GM19240 (cell line): ENCODE results near the gene RYR2.

ENCODE experiments used
- DNase-seq: peaks from one replicate; pipeline ENCODE4 v3.0.0; 2011; ENCODE audit warnings: low spot score; ENCODE audit not compliant: insufficient read length

Gene RYR2

DNA sequence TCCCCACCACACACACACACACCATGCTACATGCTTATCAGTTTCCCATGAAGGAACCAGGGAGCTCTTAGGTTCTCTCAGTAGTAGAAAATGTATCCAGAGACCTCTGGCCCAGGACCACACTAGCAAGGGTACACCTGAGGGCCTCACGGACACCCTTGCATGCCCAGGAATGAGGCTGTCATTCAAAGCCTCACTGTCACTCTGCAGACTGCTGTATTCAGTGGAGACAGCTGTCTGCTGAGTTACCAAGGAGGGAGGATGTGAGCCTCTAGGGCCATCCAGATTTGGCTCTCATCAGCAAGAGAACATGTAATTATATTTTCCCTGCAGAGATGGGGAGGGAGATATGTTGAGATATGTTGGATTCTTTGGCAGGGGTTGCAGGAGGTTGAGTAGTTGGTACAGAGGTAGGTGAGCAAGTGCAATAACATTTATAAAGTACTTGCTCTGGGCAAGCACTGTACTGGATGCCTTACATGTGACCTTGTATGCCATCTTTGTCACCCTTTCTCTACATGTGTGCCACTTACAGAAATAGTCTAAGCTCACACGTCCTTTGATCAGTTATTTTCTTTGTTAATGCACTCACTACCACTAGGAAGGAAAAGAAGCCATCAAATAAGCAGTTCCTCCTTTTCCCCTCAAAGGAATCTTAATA lies 598.2 kb downstream of the RYR2 start:
- DNase-seq = no peak

DNA sequence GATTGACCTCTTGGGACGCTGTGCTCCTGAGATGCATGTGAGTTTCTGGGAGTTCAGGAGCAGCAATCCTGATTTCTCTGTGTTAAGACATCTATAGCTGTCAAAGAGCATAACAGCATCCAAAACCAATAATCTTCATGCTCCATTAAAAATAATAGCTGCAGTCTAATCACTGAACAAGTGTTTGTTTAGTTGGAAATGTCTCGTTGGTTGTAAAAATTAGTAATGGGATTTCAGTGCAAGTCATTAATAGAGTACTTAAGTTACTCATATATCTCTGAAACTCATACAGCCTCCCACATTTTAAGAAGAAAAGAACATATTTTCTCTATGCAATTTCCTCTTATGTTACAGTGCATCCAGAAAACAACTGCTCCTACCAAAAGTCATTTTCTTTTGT lies 599.0 kb downstream of the RYR2 start:
- DNase-seq = no peak

DNA sequence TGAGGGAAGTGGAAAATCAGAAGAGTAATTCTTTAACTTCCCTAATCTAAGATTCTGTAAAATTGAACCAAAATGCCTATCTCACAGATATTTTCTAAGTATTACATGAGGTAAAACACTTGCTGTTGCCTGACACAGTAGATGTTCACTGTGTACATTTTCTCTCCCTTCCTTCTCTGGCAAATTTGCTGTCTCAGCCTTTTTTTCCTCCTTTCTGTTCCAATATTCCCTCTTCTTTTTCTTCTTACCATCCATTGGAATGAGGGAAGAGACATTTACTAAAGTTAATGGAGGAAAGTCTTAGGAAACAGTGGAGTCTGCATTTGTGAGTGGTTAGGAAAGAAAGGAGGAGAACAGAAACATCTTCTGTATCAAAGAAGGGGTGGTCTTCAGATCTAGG lies 608.8 kb downstream of the RYR2 start:
- no peak for DNase-seq

DNA sequence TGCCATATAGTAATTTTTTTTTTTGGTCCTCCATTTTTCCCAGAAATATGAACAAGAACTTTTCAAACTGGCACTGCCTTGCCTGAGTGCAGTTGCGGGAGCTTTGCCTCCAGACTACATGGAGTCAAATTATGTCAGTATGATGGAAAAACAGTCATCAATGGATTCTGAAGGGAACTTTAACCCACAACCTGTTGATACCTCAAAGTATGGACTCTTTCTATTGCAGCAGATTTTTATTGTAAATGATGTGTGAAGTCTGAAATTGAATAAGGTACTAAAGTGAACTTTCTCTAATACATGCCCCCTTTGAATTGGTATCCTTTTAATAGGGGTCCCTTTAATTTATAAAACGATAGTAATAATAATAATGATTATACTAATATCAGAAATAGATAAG lies 613.8 kb downstream of the RYR2 start:
- DNase-seq = no peak

DNA sequence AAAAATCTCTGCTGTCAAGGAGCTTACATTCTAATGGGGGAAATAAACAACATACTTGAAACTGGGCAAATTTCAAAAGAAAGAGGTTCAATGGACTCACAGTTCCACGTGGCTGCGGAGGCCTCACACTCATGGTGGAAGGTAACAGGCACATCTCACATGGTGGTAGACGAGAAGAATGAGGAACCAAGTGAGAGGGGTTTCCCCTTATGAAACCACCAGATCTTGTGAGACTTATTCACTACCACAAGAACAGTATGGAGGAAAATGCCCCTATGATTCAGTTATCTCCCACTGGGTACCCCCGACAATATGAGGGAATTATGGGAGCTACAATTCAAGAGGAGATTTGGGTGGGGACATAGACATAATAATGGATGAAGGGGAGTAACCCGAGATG lies 622.4 kb downstream of the RYR2 start:
- no peak for DNase-seq

DNA sequence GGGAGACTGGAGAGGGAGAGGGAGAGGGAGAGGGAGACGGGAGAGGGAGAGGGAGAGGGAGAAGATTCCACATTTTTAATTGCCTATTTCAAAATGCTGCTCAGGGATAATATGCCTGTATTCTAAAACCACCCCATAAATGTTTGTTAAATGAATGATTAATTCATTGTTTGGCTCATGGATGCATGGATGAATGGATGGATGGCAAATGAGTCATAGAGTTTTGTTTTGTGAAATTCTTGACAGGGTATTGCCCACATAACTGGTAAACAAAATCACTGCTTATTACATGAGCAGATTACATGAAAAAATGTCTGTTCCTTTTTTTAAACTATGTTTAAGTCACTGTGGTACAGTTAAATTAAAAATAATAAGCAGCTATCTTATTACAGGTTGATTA lies 628.3 kb downstream of the RYR2 start:
- DNase-seq = no peak

DNA sequence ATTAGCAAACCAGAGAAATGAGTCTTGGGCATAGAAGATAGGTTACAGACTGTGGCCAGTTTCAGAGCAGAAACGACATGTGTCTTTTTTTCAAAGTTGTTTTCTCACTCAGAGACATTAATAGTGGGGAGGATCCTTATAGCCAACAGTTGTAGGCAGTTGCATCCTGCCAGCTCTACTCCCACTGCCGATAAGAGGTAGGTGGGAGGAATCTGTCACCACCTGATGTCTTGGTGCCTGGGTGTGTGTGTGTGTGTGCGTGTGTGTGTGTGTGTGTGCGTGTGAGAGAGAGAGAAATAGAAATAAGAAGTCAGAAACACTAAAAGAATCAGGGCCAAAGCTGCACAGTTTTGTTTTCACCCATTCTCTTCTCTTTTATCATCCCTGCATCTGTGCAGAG lies 629.3 kb downstream of the RYR2 start:
- no peak for DNase-seq

DNA sequence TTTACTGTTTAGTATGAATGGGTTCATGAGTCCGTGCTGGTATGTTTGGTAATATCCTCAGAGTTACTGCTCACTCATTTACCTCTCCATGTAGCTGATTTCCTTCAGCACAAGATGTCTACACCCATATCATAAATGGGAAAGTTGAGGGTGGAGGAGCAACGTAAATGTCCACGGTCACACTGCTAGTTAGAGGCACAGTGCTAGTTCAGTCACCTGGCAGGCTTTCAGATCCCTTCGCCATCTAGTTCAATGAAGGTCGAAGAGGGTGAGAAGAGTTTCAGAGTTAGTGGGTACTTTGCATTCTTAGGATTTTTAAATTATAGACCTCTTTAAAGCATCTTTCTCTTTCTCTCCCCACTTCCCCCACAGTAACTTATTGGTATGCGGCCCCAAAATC lies 630.0 kb downstream of the RYR2 start:
- DNase-seq = no peak

DNA sequence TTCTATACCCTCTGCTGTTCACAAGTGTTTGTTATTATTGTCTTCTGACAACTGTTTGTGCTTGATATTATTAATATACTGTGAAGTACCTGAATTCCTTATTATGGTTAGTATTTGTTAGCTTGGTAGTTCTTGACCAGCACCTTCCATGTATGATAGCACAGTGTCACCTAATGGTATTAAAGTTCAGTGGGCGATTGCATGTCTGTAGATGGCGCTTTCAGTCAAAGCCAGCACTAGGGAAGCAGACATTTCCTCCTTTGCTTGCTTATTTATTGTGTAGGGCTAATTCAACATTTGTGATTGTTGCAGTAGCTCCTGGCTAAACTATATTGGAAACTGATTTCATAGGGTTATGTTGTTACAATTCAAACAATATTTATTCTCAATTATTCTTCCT lies 630.8 kb downstream of the RYR2 start:
- no peak for DNase-seq

DNA sequence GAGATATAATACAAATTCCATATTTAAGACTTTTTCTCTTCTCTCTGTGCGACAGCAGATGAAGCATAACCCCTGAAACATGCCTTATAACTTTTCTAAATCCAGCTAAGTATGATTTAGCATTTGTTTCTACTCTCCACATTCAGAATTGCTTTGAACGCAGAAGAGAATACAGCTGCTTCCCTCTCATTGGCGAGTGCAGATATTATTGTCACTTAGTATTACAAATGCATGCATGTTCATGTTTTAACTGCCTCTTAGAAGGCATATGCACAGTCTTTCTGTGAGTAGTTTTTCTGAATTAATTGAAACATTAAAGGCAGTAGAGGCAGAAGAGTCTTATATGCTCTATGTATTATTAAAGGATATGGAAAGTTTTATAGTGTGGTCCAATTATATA lies 631.6 kb downstream of the RYR2 start:
- DNase-seq = no peak

DNA sequence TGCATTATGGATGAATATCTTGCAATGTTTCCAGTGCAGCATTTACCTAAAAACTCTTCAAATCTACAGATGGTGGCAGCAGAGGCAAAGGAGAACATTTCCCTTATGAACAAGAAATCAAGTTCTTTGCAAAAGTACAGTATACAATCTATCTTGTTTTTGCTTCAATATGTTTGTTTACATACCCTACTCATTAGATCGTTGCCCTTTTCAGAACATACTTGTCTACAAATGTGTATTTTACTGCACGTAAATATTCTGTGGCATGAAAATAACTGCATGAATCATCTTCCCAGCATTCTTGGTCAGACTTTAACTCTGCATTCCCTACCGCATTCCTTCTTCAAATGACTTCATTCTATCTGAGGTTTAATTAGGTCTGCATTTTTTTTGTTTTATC lies 636.0 kb downstream of the RYR2 start:
- no peak for DNase-seq

DNA sequence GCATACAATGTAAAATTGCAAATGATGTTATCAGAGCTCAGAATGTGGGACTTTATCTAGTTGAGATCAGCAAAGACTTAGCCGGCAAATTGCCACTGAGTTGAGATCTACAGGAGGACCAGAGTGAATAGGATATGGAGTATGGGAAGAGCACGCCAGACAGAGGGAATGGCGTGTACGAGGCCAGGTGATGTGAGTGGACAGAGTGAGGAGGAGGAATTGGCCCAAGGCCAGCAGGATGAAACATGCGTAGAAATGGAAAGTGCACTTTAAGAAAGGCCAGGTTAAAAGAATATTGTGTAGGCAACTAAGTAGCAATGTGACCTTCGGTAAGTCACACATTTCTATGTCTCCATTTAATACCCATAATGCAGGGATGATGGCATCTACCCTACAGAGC lies 637.7 kb downstream of the RYR2 start:
- DNase-seq = no peak

DNA sequence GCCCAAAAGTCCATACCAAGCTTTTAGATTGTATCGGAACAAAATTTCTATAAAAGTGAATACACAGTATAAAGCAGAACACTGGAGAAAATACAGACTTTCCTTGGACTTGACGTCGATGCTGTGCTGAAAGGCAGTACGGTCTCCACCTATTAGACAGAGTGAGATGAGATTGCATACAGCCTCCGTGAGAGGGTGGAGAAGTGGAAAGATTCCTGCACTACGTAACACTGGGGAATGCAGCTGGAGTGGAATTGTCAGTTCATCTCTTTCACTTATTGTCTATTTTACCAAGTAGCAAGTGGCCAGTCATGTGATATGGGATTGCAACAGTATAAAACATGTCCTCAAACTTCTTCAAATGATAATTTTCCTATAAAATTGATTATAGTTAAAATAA lies 639.2 kb downstream of the RYR2 start:
- DNase-seq = no peak

DNA sequence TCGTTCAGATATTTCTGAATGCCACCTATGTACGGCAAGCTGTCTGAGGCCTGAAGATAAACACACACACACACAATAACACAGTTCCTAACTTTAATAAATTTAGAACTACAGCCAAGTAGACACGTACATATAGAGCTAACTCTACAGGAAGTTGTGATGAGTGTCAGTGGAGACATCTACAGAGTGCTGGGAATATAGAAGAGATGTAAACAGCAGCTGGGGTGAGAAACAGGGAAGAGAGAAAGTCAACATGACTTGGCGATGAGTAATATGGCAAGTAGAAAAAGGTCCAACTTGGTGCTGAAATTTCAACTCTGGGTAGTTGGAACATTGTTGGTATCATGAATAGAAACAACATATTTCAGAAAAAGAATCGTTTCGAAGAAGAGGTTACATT lies 642.3 kb downstream of the RYR2 start:
- DNase-seq = no peak

DNA sequence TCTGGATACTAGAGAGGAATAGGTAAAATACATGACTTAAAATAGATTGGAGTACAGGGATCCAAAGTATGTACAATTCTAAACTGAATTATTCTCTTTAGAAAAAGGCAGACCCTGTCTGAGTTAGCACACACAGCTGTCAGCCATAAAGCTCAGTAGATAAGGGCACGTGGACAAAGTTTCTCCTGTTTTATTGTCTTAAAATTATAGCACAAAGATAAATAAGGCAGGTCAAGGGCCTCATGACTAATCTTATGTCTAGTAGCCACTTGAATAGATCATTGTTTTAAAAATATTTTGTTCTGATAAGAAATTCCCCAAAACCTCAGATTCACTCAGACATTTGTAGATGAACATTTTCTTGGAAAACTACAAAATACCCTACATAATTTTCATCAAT lies 643.6 kb downstream of the RYR2 start:
- DNase-seq = no peak

DNA sequence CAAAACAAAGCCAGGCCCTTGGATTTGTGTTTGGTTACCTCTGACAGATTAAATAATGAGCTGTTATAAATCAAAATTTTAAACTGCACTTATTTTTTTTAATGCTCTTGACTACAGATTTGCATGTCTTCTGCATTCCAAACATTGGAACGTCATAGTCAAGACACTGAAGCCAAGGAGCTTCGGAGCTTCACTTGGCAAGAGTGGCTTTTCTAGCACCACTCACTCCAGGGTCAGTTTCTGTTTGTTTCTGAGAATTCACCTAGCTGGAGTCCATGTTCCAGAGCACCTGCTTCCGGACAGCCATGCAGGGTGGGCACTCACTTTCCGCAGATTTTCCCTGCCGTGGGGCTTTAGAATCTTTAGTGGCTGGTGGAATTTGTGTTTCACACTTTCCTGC lies 645.8 kb downstream of the RYR2 start:
- no peak for DNase-seq

DNA sequence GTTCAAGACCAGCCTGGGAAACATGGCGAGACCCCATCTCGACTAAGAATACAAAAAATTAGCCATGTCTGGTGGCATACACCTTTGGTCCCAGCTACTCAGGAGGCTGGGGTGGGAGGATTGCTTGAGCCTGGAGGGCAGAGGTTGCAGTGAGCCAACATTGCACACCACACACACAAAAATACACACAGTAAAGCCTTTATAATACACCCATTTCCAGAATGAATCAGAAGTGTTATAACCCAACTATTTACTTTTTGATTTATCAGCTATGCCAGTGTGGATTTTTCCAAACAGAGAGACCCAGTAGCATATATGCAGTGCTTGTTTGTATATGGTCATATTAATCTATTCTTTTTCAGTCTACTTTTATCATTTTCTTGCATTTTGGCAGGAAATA lies 648.7 kb downstream of the RYR2 start:
- no peak for DNase-seq

DNA sequence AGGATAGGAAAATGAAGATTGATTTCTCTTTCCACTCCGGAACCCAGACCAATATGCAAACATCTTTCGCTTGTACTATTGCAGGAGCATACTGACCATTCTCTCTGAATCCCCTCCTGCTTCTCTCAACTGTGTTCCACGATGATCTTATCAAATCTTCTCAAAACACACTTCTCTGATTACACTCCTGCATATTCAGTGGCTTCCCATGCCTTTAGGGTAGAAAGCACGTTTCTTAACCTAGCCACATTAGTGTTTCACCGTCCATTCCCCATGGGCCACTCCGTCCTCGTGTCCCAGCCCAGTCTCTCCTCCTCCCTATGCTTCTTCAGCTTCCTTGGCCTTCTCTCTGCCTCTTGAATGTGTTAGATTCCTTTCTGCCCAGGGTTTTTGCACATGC lies 650.3 kb downstream of the RYR2 start:
- no peak for DNase-seq

DNA sequence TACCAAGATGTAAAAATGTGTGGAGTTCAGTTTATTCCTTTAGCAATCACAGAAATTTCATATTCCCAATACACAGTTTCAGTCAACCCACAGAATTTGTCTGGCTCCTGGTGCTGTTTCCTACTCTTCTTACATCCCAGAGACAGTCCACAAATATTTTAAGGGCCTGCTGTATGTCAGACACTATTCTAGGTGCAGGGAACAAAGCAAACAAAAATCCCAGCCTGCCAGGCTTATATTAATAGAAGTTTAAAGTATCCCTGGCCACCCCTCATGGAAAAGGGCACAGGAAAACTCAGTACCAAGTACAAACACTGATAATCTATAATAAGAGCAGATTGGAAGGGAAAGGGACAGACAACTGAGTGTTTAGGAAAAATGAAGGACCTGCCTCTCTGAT lies 653.9 kb downstream of the RYR2 start:
- DNase-seq = no peak

DNA sequence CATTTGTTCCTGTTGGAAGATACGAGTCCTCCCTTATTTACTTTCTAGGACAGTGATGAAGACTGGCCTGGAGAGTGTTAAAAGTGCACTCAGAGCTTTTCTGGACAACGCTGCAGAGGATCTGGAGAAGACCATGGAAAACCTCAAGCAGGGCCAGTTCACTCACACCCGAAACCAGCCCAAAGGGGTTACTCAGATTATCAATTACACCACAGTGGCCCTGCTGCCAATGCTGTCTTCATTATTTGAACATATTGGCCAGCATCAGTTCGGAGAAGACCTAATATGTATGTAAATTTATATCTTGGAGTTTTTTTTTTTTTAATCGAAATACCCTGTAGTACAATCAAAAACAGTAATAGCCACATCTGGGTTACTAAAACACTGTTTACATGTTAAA lies 658.2 kb downstream of the RYR2 start:
- DNase-seq = no peak

DNA sequence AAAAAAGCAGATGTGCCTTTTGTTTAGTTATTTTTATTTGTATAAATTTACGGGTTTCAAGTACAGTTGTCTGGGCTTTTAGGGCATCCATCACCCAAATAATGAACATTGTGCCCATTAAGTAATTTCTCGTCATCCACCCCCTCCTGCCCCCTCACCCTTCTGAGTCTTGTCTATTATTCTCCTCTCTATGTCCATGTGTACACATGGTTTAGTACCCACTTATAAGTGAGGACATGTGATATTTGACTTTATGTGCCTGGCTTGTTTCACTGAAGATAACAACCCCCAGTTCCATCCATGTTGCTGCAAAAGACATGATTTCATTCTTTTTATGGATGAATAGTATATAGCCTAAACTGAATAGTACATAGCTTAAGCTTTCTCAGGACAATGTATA lies 659.5 kb downstream of the RYR2 start:
- no peak for DNase-seq

DNA sequence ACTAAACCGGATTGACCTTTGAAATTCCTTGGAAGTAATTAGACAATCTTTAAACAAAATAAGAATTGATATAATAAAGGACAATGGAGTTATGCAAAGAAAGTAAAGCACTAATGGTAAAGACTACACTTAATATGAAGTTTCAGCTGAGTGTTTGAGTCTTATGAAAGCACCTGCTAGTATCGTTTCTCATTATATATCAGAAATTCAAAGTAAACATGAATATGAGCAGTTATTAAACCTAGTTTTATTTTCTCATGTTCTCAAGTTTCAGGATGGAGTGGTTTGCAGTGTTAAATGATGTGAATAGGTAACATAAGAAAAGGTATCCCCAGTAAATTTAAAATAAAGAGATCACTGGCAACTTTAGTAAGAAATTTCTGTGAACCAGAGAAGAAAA lies 660.2 kb downstream of the RYR2 start:
- DNase-seq = no peak

DNA sequence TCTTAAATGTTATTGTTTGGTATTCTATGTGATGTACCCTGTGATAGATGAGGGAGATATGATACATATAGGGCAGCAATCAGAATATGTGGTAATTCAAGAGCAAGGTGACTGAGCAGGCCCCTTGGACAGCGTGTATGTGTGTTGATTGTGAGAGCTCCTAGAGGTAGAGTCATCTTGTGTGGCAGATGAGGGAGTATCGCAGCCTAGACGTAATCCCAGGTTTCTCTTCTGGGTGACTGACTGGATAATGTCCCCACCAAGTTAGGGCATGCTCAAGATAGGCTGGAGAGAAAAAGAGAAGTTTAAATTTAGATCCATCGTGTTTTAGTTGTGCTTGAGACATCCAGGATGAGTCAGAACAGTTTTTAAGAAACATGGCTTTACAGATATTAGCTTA lies 663.5 kb downstream of the RYR2 start:
- no peak for DNase-seq

DNA sequence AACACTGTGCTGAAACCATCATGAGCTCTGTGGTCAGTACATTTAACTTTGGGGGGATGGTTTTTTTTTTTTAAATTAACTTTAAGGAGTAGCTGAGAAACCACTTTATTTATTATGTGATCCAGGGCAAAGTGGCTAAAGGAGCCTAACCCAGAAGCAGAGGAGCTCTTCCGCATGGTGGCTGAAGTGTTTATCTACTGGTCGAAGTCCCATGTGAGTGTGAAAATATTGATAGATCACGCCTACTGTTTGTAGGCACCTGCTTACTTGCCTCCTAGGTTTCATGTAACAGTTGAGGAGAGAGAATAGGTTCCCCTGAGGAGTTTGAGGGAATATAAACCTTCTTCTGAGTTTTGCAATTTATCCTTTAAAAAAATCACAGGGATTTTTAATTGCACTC lies 667.4 kb downstream of the RYR2 start:
- DNase-seq = no peak
